ENCODE measurements around the gene ASB13.
"Not testable (repeated sequence)": the region's sequence is repeated elsewhere in the genome, so short reads cannot be mapped to it uniquely, and the experiment has no call there.

The ASB13 gene

DNA sequence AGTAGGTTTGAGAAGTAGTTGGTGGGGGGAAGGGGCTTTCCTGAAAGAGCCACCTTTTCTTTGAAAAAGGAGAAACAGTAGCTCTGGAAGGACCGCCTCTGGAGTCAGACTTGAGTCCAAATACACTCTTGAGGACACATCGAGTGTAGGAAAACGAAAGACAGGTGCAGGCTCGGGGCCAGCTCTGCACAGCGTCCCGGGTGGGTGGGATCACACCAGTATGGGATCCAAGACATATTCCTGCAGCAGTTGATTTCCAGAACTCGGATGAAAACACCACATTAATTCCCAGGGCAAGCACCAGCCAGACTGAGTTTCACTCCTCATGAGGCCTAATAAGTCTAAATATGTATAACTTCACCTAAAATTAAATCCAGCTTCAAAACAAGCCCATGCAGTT, 61.4 kb downstream of the ASB13 start:
- no peak for DNase-seq (ENCODE audit: low read depth in 2 of 2)

DNA sequence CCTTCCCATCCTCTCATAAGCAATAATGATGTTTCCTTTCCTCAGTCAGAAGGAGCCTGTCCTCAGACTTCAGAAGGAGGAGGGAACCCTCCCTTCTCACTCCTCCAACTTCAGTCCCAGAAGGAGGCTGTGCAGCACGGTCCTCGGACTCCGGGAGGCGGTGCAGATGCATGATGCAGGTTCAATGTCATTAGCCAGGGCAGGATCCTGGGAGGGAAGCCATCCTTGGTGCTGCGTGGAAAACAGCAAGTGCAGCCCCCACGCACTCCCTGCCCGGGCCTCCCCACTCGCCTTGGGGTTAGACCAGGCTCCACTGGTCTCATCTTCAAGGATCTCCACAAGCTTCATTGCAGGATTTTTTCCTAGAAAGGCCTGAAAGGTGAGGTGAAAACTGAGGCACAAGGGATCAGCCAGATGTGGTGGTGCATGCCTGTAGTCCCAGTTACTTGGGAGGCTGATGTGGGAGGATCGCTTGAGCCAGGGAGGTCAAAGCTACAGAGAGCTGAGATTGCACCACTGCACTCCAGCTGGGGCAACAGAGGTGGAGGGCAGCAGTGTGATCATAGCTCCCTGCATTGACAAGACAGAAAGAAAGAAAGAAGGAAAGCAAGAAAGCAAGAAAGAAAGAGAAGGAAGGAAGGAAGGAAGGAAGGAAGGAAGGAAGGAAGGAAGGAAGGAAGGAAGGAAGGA, 62.0 kb downstream of the ASB13 start:
- DNase-seq (ENCODE audit: low read depth in 2 of 2): no peak

DNA sequence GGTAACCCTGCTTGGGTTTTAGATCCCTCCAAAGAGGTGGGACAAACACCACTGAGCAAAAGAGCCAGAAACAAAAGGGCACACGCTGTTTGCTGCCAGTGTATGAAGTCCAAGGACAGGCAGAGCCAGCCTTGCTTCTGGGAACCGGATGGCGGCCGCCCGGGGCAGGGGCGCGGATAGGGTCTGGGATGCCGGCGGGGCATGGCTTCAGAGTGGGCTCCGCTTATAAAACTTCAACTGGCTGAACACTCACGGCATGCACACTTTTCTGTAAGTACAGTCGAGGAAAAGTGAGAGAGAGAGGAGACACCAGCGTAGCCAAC, 62.6 kb downstream of the ASB13 start:
- no peak for DNase-seq (ENCODE audit: low read depth in 2 of 2)

DNA sequence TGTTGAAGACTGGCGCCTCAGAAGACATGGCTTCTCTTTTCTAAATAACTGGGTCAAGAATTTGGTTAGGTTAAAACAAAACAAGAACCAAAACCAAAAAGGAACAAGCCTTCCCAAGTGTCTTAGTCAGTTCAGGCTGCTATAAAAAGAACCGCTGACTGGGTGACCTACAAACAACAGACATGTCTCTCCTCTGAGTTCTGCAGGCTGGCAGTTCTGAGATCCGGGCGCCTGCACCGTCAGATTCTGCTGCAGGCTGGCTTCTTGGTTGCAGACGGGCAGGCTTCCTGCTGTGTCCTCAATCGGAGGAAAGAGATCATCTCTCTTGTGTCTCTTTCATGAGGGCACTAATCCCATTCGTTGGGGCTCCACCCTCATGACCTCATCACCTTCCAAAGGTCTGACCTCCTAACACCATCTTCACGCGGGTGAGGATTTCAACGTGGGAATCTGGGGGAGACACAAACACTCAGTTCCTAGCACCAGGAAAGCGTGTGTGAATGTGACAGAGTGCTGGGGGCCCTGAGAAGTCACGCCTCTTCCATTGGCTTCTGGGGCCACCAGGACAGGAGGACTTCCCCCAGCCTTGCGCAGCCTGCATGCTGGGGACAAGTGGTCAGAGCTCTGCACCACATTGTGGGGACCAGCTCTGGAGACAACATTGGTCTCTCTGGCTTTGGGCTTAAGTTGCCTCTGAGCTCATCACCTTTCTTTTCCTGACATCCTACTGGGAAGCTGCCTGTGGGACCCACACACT, 63.1 kb downstream of the ASB13 start:
- DNase-seq (ENCODE audit: low read depth in 2 of 2): no peak

DNA sequence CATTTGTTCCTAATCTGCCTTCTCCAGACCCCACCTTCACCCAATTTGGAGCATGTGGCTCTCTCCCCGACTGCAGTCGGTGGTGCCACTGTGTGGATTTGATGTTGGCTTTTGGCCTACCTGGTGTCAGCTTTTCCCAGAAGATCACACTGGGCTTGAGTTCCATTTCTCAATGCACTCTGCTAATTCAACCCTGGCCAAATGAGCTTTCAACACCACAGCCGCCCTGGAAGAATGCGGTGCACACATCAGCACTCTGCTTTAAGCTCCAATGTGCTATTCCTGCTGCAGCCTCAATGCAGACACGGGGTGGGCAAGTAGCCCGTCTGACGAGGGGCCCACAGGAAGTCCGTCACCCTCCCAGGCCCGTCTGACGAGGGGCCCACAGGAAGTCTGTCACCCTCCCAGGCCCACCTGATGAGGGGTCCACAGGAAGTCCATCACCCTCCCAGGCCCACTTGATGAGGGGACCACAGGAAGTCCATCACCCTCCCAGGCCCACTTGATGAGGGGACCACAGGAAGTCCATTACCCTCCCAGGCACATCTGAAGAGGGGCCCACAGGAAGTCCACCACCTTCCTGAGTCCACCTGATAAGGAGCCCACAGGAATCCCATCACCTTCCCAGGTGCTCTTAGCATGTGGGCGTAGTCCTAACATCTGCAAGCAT, 64.4 kb downstream of the ASB13 start:
- no peak for DNase-seq (ENCODE audit: low read depth in 2 of 2)

DNA sequence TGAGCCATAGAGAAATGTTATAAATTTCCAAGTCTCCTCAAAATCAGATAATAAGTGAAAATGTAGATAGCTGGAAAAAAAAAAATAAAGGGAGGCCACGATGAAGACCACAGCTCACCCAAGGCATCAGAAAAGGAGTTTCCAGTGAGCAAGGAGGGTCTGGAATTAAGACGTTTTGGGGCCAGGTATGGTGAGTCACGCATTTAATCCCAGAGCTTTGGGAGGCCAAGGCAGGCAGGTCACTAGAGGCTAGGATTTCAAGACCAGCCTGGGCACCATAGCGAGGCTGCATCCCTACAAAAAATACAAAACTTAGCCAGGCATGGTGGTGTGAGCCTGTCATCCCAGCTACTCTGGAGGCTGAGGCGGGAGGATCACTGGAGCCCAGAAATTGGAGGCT, 65.5 kb downstream of the ASB13 start:
- no peak for DNase-seq (ENCODE audit: low read depth in 2 of 2)

DNA sequence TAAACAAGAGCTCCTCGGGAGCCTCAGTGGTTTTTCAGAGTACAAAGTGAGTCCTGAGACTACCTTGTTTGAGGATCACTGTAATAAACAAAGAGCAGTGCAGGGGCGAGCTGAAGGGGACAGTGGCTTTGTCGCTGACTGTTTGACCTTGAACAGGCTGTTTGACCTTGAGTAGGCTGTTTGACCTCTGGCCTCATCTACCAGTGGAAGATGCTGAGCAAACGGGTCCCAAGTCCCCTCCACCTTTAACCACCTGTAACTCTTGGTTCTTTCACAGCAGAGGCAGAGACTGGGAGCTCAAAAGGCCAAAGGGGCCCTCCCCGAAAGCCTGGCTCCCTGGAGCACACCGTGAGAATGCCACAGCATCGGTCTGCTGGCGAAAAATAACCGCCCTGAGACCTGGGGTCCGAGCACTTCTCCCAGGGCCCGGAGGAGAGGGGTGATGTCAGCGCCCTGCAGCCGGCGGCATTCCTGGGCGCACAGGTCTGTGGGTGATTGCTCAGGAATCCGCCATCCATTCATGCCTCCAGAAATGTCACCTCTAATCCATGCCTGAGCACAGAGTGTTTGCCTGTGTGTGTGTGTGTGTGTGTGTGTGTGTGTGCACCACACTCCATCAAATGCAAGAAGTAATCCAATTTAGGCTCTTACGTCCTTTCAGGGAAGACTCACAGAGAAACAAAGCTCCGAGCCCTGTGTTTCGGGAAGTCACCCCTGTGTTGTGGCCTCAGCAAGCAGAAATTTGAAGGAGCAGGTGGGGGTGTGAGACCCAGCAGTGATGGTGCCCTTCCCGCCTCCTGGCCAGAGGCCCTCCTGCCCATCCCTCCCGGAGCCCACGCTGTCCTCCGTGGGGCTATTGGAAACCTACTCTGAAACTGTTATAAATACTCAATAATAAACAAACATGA, 66.5 kb downstream of the ASB13 start:
- DNase-seq (ENCODE audit: low read depth in 2 of 2): no peak

DNA sequence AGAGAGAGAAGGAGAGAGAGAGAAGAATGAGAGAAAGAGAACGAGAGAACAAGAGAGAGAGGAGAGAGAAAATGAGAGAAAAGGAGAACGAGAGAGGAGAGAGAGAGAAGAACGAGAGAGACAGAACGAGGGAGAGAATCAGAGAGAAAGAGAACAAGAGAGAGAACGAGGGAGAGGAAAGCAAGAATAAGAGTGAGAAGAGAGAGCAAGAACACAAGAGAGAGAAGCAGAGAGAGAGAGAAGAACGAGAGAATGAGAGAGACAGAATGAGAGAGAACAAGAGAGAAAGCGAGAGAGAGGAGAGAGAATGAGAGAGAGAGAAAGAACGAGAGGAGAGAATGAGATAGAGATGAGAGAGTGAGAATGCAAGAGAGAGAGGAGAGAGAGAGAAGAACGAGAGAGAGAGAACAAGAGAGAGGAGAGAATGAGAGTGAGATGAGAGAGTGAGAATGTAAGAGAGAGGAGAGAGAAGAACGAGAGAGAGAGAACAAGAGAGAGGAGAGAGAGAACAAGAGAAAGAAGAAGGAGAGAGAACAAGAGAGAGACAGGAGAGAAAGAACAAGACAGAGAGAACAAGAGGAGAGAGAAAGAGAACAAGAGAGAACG, 68.2 kb downstream of the ASB13 start:
- DNase-seq (ENCODE audit: low read depth in 2 of 2): no peak

DNA sequence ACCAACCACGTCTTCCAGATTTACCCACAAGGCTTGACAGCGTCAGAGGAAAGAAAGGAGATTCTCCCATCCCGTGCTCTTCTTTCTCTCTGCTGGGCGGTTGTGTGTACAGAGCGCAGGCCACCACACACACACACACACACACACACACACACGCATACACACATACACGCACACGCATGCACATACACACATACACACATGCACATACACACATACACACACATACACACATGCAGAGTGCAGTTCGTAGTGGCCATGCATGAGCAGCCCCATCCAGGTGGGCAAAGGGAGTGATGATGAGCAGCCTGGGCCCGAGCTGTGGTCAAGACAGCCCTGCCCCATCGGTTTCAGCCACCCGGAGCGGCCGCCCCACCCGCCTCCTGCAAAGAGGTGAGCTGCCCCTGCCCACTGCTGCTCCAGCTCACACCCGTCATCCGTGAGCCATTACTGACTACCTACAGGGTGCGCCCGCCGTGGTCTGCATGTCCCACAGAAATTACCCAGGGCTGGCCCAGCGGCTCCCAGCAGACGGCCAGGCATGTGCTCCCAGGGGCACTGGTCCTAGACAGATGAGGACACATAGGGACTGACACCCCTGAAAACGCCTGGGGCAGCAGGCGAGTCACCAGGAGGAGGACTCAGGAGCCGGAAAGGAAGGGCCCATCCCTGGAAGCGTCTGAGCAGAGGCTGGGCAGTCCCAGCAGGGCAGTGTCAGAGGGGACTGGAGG, 69.6 kb downstream of the ASB13 start:
- DNase-seq (ENCODE audit: low read depth in 2 of 2): no peak

DNA sequence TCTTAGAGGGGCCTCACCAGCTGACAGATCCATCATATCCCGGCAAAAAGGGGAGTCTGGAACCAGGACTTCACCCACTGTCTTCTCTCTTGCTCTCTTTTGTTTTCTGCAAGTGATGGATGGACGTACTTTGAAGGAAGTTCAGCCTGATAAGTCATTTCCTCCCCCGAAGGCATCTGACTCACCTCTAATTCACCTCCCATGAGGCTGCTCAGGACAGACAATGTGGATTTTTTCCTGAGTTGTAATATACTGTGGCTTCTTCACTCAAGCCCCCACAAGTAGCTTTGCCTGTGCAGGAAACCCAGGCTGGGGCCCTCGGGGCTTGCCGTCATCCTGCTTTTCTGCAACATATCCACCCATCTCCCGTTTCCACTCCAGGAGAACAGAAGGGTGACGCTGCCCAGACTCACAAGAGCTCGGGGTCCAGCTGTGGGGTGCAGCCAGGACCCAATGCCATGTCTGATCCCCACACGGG, 70.4 kb downstream of the ASB13 start:
- DNase-seq (ENCODE audit: low read depth in 2 of 2): no peak

DNA sequence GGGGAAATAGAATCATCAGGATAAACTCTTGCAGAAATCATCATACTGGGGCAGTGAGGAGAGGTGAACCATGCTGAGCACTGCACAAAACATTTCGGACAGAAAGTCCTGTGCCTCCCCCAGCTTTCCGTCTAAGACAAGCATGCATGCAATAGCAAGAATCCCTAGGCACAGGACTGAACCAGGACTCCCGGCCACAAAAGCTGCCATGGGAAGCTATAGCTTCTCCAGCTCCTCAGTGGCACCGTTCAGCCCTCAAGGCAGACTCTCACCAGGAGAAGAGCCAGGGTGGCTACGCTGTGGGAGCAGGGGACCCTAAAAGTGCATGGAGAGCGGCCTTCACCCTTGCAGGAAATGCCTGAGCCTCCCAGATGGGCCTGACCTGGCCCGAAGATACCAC, 70.8 kb downstream of the ASB13 start:
- DNase-seq (ENCODE audit: low read depth in 2 of 2): no peak

DNA sequence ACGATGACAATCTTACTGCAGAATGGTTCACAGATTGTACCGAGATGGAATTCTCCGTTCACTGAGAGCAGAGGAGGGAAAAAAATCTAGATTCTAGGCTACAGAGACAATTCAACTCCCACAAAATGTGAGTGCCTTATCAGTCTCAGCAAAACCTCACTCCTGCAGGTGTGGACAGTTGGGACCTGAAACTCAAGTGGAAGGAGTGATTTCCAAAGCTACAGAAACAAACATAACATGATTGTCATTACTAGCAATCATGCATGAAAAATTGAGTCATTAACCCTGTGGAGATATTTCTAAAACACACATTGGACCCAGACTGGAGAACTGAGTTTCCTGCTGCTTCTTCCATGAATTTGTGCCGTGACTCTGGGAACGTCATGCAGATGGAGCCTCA, 71.3 kb downstream of the ASB13 start:
- DNase-seq (ENCODE audit: low read depth in 2 of 2): no peak

DNA sequence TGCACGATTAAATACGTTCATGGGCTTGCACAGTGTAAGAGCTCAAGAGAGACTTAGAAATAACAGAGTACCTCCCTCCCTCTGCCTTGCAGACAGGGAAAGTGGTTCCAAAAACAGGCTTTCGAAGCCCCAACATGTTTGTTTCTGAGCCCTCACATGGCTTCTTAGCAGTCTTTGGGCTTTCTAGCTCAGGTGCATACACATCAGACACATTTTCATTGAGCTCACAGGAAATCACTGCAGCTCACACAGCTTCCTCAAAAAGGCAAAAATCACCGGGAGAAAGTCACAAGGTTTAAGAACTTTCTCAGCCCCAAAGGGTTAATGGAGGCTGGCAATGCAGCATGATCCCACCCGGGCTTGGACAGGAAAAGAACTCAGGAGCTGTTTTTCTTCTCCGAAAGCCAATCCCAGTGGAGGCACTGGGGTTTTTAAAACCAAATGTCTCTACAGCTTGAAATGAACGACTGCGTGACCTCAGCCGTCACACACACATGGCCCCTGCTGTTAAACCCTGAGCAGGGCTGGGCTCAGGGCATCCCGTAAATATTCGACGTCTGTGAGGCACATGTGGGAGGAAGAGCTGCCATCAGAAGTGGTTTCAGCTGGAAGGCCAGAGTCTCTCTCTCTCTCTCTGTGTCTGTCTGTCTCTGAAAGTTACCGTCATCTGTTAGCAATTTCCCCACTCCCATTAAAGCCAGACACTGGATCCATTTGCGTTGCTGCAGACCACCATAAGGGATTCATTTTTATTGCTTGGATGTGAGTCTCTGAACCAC, 71.9 kb downstream of the ASB13 start:
- no peak for DNase-seq (ENCODE audit: low read depth in 2 of 2)

DNA sequence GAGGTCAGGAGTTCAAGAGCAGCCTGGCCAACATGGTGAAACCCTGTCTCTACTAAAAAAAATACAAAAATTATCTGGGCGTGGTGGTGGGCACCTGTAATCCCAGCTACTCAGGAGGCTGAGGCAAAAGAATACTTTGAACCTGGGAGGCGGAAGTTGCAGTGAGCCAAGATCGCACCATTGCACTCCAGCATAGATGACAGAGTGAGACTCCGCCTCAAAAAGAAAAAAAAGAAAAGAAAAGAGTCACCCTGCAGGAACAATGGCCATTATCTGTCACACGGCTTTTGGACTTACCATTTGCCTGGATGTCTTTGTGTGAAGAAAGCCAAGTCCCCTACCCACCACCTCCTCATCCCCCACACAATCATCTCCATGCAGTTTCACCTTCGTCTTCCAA, 73.0 kb downstream of the ASB13 start:
- not testable (repeated sequence) for DNase-seq (ENCODE audit: low read depth in 2 of 2)

DNA sequence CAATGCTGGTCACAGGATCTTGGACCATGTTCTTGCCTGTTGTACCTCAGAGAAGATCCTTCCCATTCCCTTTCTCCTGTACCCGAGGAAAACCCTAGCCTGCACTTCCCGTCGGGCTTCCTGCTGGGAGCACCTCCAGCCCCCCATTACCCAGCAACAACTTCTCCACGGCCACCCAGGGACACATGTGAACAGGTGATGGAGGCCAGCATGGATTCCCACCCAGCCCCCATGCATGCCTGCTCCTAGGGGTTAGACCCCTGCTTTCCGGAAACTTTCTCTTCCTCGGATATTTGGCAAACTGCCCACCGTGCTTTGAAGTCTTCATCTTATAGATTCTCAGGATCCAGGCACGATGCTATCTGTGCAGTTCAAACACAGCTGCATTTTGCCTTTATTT, 74.3 kb downstream of the ASB13 start:
- no peak for DNase-seq (ENCODE audit: low read depth in 2 of 2)

DNA sequence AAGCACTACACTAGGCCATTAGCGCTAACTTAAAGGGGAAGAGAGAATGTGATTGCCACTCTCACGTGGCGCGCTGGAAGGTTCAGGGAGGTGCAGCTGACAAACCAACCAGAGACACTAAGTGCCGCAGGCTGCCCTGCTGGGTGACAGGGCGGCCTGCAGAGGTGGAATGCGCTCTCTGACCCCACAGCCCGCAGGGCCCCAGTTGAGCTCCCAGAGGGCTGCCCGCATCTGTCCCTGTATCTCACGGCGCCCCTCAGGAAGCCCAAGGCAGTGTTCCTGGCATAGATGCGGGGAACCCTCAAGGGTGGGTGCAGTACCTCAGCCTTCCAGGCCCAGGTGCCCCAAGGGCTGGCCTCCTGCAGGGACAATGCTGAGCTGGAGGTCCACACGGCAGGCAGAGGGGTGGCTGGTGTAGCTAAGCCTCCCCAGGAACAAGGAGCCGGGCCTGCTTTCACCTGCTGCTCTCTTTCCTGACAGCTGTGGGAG, 75.0 kb downstream of the ASB13 start:
- no peak for DNase-seq (ENCODE audit: low read depth in 2 of 2)

DNA sequence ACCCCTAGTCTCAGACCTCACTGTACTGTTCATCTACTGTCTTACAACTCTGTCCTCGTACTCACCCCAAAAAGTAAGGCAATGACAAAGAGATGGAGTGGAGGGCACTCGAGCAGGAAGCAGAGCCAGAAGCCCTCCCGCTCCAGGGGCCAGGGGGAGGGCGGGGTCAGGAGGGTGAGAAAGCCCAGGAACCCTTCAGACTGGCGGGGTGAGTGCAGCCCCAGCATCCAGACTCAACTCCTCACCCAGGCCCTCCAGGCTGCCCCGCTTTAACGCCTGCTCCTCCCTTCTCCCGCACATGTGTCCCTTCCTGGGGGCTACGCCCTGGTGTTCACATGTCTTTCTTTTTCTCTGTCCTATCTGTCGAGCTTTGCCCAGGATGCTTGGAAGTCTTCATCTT, 75.6 kb downstream of the ASB13 start:
- DNase-seq (ENCODE audit: low read depth in 2 of 2): no peak

DNA sequence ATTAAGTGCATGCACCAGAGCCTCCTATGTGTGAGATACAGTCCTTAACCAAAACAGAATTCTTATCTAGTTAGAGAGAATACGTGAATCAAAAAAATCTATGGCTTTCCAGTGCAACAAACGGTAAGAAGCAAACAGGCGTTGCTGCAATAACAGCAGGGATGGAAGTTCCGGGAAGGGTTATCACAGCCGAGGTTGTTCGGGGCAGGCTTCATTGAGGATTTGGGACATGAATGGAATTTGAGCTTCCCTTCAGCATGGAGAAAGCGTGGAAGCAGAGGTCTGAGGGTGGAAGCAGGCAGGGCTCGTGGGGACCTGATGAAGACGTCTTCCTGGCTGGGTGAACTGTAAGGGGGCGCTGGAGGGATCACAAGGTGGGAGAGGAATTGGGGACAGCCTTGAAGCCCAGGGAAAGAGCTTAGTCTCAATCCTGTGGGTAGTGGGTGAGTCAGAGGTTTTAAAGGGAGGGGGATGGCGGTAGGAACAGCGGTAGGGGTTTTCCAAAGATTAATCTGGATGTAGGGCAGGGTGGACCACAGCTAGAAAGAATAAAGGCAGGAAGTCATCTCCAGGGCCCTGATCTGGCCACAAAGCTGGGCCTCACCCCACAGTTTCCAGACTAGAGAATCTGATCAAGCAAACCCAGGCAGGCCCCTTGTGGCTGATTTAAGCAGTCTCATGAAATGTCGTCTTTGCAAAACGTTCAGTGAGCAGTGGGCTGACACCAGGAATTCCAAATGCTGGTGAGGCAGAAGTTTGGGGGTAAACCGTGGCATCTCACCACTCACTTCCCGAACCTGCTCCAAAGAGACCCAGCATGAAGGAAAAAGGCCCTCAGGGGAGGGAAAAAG, 76.5 kb downstream of the ASB13 start:
- DNase-seq (ENCODE audit: low read depth in 2 of 2): no peak

Data from stimulated activated CD4-positive, alpha-beta T cell treated with anti-CD3 and anti-CD28 coated beads, Interleukin-1b, Interleukin-23, amount 100 ng/mL, for 1 hour (primary cell).